SKM-1 (cell line): ENCODE data around the gene KRTAP5-8.
"Not testable (repeated sequence)": the region's sequence is repeated elsewhere in the genome, so short reads cannot be mapped to it uniquely, and the experiment has no call there.

Experiments
- DNase-seq: peaks from one replicate; lab custom pipeline; 2025; ENCODE audit not compliant: unreplicated experiment; lab: John Stamatoyannopoulos, UW

KRTAP5-8 gene

GRCh38 chr11:71542879-71543777 lies 5.3 kb downstream of the KRTAP5-8 start:
- DNase-seq: no peak

- DNase-seq: no peak
Measured at GRCh38 chr11:71543866-71544265, 6.0 kb downstream of the KRTAP5-8 start.

- no peak for DNase-seq
Measured at GRCh38 chr11:71544525-71545214, 6.8 kb downstream of the KRTAP5-8 start.

- DNase-seq: no peak
Measured at GRCh38 chr11:71545405-71545966, 7.7 kb downstream of the KRTAP5-8 start.

- DNase-seq: no peak
Measured at GRCh38 chr11:71548120-71548519, 10.3 kb downstream of the KRTAP5-8 start, which contains the start of gene KRTAP5-9. Gene KRTAP5-9 (plus strand): TSS chr11:71548420. CDS start chr11:71548658, 238 bp downstream.

GRCh38 chr11:71548716-71549151 lies 10.9 kb downstream of the KRTAP5-8 start:
- no peak for DNase-seq

- DNase-seq: no peak
Measured at GRCh38 chr11:71551711-71552110, 13.9 kb downstream of the KRTAP5-8 start.

- no peak for DNase-seq
Measured at GRCh38 chr11:71554996-71555395, 17.2 kb downstream of the KRTAP5-8 start.

- DNase-seq: no peak
Measured at GRCh38 chr11:71555508-71555907, 17.7 kb downstream of the KRTAP5-8 start.

GRCh38 chr11:71556018-71556417 lies 18.2 kb downstream of the KRTAP5-8 start:
- DNase-seq: no peak

DNA sequence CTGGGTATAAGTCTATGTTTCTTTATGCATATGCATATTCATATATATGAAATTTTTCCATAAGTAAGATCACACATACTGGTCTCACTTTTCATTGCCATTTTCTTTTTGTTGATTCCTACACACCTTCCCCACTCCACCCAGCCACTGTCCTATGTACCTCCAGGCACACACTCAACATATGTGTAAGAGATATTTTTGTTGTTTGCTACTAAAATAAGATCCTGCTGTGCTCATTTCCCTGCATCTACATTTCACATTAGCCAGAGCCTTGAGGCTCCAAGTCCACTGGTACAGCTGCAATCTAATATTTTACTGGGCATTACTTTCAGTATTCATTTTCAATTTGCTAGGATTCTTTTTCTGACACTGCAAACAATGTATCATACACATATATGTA lies 19.4 kb downstream of the KRTAP5-8 start:
- DNase-seq: no peak

- no peak for DNase-seq
Measured at GRCh38 chr11:71558996-71559395, 21.2 kb downstream of the KRTAP5-8 start.

DNA sequence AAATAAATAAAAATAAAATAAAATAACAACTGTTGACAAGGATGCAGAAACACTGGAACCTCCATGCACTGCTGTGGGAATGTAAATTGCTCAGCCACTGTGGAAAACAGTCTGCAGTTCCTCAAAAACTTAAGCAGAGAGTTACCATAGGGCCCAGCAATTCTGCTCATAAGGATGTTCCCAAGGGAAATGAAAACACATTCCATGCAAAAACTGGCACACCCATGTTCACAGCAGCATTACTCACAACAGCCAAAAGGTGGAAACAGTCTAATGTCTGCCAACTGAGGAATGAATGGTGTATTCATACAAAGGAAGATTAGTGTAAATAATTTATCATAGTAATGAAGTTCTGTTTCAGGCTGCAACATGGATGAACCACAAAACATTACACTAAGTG lies 24.3 kb downstream of the KRTAP5-8 start:
- no peak for DNase-seq

- DNase-seq: peak; percentile 19
Measured at GRCh38 chr11:71563406-71563805, 25.6 kb downstream of the KRTAP5-8 start.

- DNase-seq: no peak
Measured at GRCh38 chr11:71564430-71564829, 26.6 kb downstream of the KRTAP5-8 start.

- DNase-seq: no peak
Measured at GRCh38 chr11:71565263-71565662, 27.4 kb downstream of the KRTAP5-8 start, which contains the start of gene KRTAP5-10. Gene KRTAP5-10 (plus strand): TSS chr11:71565563. CDS start chr11:71565588, 25 bp downstream.

GRCh38 chr11:71566081-71566620 lies 28.3 kb downstream of the KRTAP5-8 start:
- no peak for DNase-seq

DNA sequence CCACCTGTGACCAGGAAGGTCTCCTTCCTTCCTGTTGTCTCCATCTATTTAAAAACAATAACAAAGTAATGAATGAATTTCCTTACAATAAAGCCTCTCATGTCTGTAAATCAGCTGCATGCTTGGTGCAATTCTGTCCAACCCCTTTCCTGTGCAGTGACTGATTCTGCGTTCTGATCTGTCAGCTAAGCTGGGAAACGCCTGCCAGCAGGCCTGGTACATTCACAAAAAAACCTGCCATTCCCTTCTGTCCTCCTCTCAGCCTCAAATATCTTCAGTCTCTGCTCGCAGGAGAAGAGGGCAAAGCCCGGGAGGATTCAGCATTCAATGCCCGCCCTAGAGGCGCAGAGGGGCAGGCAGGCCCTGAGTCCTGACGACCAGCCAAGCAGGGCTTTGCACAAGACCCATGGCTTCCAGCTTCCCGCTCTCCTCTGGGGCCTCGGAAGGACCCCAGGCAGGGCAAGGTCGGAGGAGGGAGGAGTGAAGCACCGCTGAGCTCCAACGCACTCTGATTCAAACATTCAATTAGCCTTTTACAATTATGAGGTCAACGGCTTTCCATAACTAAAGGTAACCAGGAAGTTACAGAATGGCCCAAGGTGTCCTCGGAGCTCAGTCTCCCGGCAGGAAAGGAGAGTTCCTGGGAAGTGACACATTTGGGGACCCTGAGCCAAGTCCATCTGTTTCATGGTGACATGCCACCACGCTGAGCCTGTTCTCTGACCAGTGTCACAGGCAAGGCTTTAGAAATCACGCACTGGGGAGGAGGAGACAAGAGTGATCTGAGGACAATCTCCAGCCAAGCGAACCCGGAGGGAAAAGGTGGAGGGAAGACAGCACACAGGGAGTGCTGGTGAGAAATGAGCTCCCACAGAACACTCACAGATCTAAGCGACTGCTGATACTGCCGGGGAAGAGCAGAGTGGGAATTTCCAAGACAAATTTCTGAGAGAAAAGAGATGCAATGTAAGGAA lies 29.1 kb downstream of the KRTAP5-8 start:
- DNase-seq: not testable (repeated sequence)

GRCh38 chr11:71567633-71568032 lies 29.8 kb downstream of the KRTAP5-8 start:
- not testable (repeated sequence) for DNase-seq

- no peak for DNase-seq
Measured at GRCh38 chr11:71568704-71569349, 31.0 kb downstream of the KRTAP5-8 start.
